GM12878 (cell line): Measurements from ENCODE around the gene SLC38A8. TPM values are rescaled to one million over a fixed set of nuclear protein-coding genes. Genes with fewer than 3 reads are reported as not detected.

Experiments
- ATAC-seq: fragments of 200-7000 bp; cut with Tn5 transposase; 3 replicates; pipeline ENCODE4 v1.9.1; 2020; ENCODE audit warnings: mild to moderate bottlenecking, moderate library complexity
- BruUV-seq: library from RNA; stranded (reverse); fragments of 400-500 nt; replicated peaks from 2 replicates; lab custom pipeline; 2021; lab: Mats Ljungman, UMichigan
- CTCF ChIA-PET: fragments of 300-600 bp; sonication (Branson Sonifier 250); formaldehyde crosslinking; extraction: SDS; loops from one replicate; lab custom pipeline; 2021; ENCODE audit warnings: inconsistent platforms; lab: Yijun Ruan, JAX
- POLR2A ChIA-PET: fragments of 350-600 bp; formaldehyde crosslinking; extraction: SDS; loops from one replicate; lab custom pipeline; 2021; ENCODE audit warnings: inconsistent platforms; lab: Charles Lee
- RAD21 ChIA-PET: fragments of 300-600 bp; sonication (Branson Sonifier 250); formaldehyde crosslinking; loops from one replicate; lab custom pipeline; 2023; ENCODE audit warnings: antibody characterized with exemption; ENCODE audit not compliant: unreplicated experiment; lab: Charles Lee
- SMC1A ChIA-PET: fragments of 300-600 bp; sonication (Branson Sonifier 250); formaldehyde crosslinking; loops from one replicate; lab custom pipeline; 2023; ENCODE audit not compliant: unreplicated experiment, uncharacterized antibody; lab: Charles Lee
- DNase-seq: peaks from one replicate; pipeline ENCODE4 v3.0.0-alpha.2; 2011; ENCODE audit warnings: low read depth, low spot score
- FAIRE-seq: peaks from 3 replicates; lab custom pipeline; 2011; peaks lifted over from hg19 to GRCh38; lab: Jason Lieb, UNC
- H2AFZ ChIP-seq: 2 replicates; pipeline ENCODE4 v1.6.0; 2011; ENCODE audit warnings: low read depth, low read length, control low read depth; ENCODE audit not compliant: control insufficient read depth
- H3K27ac ChIP-seq: 2 replicates; pipeline ENCODE4 v1.5.1; 2011; ENCODE audit warnings: control low read depth; ENCODE audit not compliant: control insufficient read depth, insufficient read depth
- H3K27me3 ChIP-seq, 2 experiments: replicated peaks in 1 of 2; 2 replicates each; pipeline versions ENCODE4 v1.6.0 to v1.6.1; 2011; ENCODE audit warnings: low read length in 1 of 2; ENCODE audit not compliant: control insufficient read depth in 2 of 2, insufficient read depth in 2 of 2
- H3K36me3 ChIP-seq, 2 experiments: 2 replicates each; pipeline ENCODE4 v1.5.1; 2011; ENCODE audit warnings: low read length in 1 of 2; ENCODE audit not compliant: control insufficient read depth in 2 of 2, insufficient read depth in 2 of 2
- H3K4me1 ChIP-seq: 2 replicates; pipeline ENCODE4 v1.6.1; 2011; ENCODE audit warnings: mild to moderate bottlenecking, low read length, moderate library complexity, mixed read lengths; ENCODE audit not compliant: control insufficient read depth, insufficient read depth
- H3K4me2 ChIP-seq: 2 replicates; pipeline ENCODE4 v1.6.0; 2011; ENCODE audit warnings: control low read depth; ENCODE audit not compliant: control insufficient read depth, insufficient read depth
- H3K4me3 ChIP-seq: fragments of 200-600 bp; sonication (generic); 2 replicates; pipeline ENCODE4 v1.5.1; 2016
- H3K79me2 ChIP-seq: 2 replicates; pipeline ENCODE4 v1.6.0; 2011; ENCODE audit warnings: low read length; ENCODE audit not compliant: control insufficient read depth, insufficient read depth
- H3K9ac ChIP-seq: 2 replicates; pipeline ENCODE4 v1.8.0; 2011; ENCODE audit warnings: low read length, control low read depth, mixed read lengths; ENCODE audit not compliant: control insufficient read depth, insufficient read depth
- H3K9me3 ChIP-seq: replicated peaks from 3 replicates; pipeline ENCODE4 v1.5.1; 2011; ENCODE audit warnings: mild to moderate bottlenecking, low read length; ENCODE audit not compliant: control insufficient read depth, insufficient read depth
- H4K20me1 ChIP-seq: 2 replicates; pipeline ENCODE4 v1.6.0; 2011; ENCODE audit not compliant: control insufficient read depth, insufficient read depth
- EED ChIP-seq: sonication (generic); IDR thresholded peaks from 2 replicates; pipeline ENCODE4 v1.6.1; 2016; ENCODE audit warnings: antibody characterized with exemption, low read depth
- FOXK2 ChIP-seq: fragments of 450-650 bp; IDR thresholded peaks from 2 replicates; pipeline ENCODE4 v1.6.1; 2017; ENCODE audit warnings: mild to moderate bottlenecking, moderate library complexity
- MXI1 ChIP-seq: fragments of 150-350 bp; IDR thresholded peaks from 2 replicates; pipeline ENCODE4 v1.6.1; 2011; ENCODE audit warnings: low read depth, mild to moderate bottlenecking, inconsistent platforms, low read length, improper control_type of control experiment
- NR2C1 ChIP-seq: fragments of 450-650 bp; IDR thresholded peaks from 2 replicates; pipeline ENCODE4 v1.6.1; 2017; ENCODE audit warnings: antibody characterized with exemption, mild to moderate bottlenecking, moderate library complexity
- SPI1 ChIP-seq: IDR thresholded peaks from 2 replicates; pipeline ENCODE4 v1.6.1; 2011; ENCODE audit warnings: low read depth, mild to moderate bottlenecking, low read length, moderate library complexity, borderline replicate concordance; ENCODE audit not compliant: insufficient read depth
- SUZ12 ChIP-seq: fragments of 200-600 bp; sonication (generic); IDR thresholded peaks from one replicate; pipeline ENCODE4 v1.6.1; 2018; ENCODE audit warnings: antibody characterized with exemption, mild to moderate bottlenecking; ENCODE audit not compliant: unreplicated experiment
- ZNF207 ChIP-seq: fragments of 450-650 bp; IDR thresholded peaks from 2 replicates; pipeline ENCODE4 v1.6.1; 2014; ENCODE audit warnings: antibody characterized with exemption, mild to moderate bottlenecking, borderline replicate concordance
- WGBS: methylation state at CpG from one replicate; pipeline ENCODE4 v1.1.6; 2016; ENCODE audit warnings: low lambda C conversion rate; ENCODE audit not compliant: insufficient replicate concordance, insufficient coverage; ENCODE audit errors: missing lambda C conversion rate; 5-methylcytosine and 5-hydroxymethylcytosine counted together
- in situ Hi-C: fragments of 300-500 bp; cut with MboI; formaldehyde crosslinking; loops from 9 replicates; pipeline ENCODE4 v1.14.3; 2018; ENCODE audit warnings: mixed read lengths
- intact Hi-C: fragments of 100-400 bp; cut with micrococcal nuclease; formaldehyde crosslinking; loops from one replicate; pipeline ENCODE4 v1.14.2; 2022; ENCODE audit not compliant: unreplicated experiment
- polyA plus RNA-seq, 11 experiments: library from polyadenylated mRNA; depleted of rRNA in 4 of 11; unstranded in 6 of 11; stranded (reverse) in 5 of 11; fragments of >200 nt; fragmentation: Nextera tagmentation in 4 of 11; fragmentation: Illumina TruSeq in 1 of 11; extraction: Ambion mirVana in 4 of 11; extraction: Trizol in 1 of 11; gene quantifications; 1 replicate in 1 of 11; 2 replicates in 10 of 11; pipeline versions ENCODE4 v1.2.1 to v1.2.3, GENCODE V29; 2011 to 2016; ENCODE audit warnings: inconsistent platforms in 2 of 11, missing spikeins in 2 of 11, low read depth in 1 of 11
- total RNA-seq, 4 experiments: library from RNA; depleted of rRNA in 3 of 4; stranded (reverse); fragments of >200 nt in 3 of 4; fragmentation: Illumina TruSeq in 1 of 4; extraction: Trizol in 1 of 4; gene quantifications; 2 replicates each; pipeline versions ENCODE4 v1.2.1 to v1.2.3, GENCODE V29; 2013 to 2021
- TF ChIP-seq, protein P1 (sequence below): IDR thresholded peaks from 2 replicates; pipeline ENCODE4 v1.6.1; 2012; ENCODE audit warnings: low read depth, low read length, improper control_type of control experiment
- TF ChIP-seq, protein P2 (sequence below): IDR thresholded peaks from 2 replicates; pipeline ENCODE4 v1.6.1; 2012; ENCODE audit warnings: low read length, inconsistent platforms

SLC38A8 gene
- total and polyA plus RNA-seq, 10 of the 15 experiments (the other 5 are each of a cell fraction or from before 2014, with no cell fraction given), result not detected

DNA sequence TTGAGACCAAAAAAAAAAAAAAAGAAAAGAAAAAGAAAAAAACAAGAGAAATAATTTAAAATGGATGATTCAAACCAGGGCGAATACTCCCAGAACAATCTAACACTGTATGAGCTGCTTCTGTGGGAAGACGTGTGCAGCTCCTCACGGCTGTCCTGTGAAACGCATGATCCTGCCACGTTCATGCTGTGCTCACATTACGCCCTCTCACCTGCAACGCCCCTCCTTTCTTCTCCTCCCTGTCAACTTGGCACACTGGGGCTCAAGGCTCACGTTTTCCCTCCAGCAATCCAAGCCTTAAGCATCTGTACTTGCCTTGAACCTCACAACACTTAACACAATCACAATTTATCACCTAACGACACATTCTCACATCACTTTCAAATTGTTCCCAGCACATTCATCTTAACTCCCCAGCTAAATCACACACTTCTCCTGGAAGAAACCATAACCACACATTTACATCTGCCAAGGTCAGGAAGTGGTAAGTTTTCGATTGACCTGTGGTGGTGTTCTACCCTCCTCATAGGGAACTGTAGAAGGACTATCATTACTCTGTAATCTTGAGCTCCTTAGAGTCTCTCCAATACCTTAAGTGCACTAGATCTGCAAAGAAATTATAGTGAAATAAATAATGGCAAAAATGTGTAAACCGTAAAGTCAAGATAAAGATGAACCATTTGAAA is 45.0 kb upstream of the SLC38A8 start (continued):
- TF ChIP-seq SUZ12, result no peak
- TF ChIP-seq SPI1, result no peak

DNA sequence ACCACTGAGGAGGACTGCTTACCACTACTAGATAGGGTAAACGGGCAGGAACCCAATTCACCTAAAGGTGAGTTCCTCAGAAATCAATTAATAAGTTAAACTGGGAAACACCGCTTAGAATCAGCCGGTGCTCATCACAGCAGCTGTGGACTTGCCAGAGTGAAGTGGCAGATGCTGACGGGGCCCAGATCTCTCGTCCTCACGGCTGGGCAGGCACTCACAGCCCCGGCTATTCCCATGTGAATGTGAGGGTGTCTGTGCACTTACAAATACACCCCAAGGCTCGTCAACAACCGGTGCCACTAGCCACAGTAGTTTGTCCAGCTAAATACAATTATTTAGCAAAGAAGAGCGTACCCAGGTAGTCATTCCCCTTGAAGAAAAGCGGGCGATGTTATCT is 44.4 kb upstream of the SLC38A8 start:
- peaks cover 10% of the 10 kb centered on the region for H4K20me1 ChIP-seq
- TF ChIP-seq ZNF207, result no peak
- TF ChIP-seq, protein P1, sequence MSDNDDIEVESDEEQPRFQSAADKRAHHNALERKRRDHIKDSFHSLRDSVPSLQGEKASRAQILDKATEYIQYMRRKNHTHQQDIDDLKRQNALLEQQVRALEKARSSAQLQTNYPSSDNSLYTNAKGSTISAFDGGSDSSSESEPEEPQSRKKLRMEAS, result no peak
- TF ChIP-seq NR2C1, result no peak
- no peak for TF ChIP-seq EED
- no peak for TF ChIP-seq FOXK2
- TF ChIP-seq MXI1, result no peak
- TF ChIP-seq, protein P2, sequence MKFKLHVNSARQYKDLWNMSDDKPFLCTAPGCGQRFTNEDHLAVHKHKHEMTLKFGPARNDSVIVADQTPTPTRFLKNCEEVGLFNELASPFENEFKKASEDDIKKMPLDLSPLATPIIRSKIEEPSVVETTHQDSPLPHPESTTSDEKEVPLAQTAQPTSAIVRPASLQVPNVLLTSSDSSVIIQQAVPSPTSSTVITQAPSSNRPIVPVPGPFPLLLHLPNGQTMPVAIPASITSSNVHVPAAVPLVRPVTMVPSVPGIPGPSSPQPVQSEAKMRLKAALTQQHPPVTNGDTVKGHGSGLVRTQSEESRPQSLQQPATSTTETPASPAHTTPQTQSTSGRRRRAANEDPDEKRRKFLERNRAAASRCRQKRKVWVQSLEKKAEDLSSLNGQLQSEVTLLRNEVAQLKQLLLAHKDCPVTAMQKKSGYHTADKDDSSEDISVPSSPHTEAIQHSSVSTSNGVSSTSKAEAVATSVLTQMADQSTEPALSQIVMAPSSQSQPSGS, result no peak
- TF ChIP-seq, all 136 proteins: peak for 0
- Histone ChIP-seq H3K36me3 (peaks cover 18 to 41% of the 10 kb centered on the region in 2 experiments), H3K79me2 (no peaks in the 10 kb centered on the region), H3K27ac (no peak overlapping the region), H2AFZ (no peak overlapping the region), H3K9ac (no peak overlapping the region), H3K4me3 (no peak overlapping the region), H3K4me2 (no peak overlapping the region), H3K4me1 (peaks cover 49% of the 10 kb centered on the region), H3K9me3 (no peaks in the 10 kb centered on the region), H3K27me3 (no peaks in the 10 kb centered on the region)
- SMC1A ChIA-PET, result interaction anchor here (0.9 to 7.1 kb wide), 6 partner anchors 21 to 100 kb away, joined by 3 to 61 read pairs (median 5); partner anchors contain the start of gene TAF1C
- POLR2A ChIA-PET, result interaction anchor here (0.5 kb wide), 1 partner anchor 403 kb away, joined by 5 read pairs; no protein-coding TSS in a partner anchor
- 90% methylated on average over 12 of the region's 12 CpGs for WGBS
- intact Hi-C loops, result loop anchor here (5.0 kb wide), 1 partner anchor 220 kb away; no protein-coding TSS in a partner anchor
- BruUV-seq, result no TSS peak
- no peak for DNase-seq
- in situ Hi-C loops, result loop anchor here (5.0 kb wide), 2 partner anchors 55 to 100 kb away; partner anchors contain the start of gene TAF1C
- ATAC-seq, result no peak
- FAIRE-seq, result no peak
- CTCF ChIA-PET, result interaction anchor here (1.2 to 7.9 kb wide), 7 partner anchors 13 to 102 kb away, joined by 3 to 102 read pairs (median 7); partner anchors contain the start of genes ADAD2, MBTPS1 and TAF1C
- RAD21 ChIA-PET, result interaction anchor here (3.2 to 7.3 kb wide), 2 partner anchors 88 to 100 kb away, joined by 13 to 49 read pairs; partner anchors contain the start of gene TAF1C
